ENCODE results near the gene FXYD1.
A peak's percentile ranks its signal among the peaks of the same experiment; 100 is the strongest.

Gene FXYD1

DNA sequence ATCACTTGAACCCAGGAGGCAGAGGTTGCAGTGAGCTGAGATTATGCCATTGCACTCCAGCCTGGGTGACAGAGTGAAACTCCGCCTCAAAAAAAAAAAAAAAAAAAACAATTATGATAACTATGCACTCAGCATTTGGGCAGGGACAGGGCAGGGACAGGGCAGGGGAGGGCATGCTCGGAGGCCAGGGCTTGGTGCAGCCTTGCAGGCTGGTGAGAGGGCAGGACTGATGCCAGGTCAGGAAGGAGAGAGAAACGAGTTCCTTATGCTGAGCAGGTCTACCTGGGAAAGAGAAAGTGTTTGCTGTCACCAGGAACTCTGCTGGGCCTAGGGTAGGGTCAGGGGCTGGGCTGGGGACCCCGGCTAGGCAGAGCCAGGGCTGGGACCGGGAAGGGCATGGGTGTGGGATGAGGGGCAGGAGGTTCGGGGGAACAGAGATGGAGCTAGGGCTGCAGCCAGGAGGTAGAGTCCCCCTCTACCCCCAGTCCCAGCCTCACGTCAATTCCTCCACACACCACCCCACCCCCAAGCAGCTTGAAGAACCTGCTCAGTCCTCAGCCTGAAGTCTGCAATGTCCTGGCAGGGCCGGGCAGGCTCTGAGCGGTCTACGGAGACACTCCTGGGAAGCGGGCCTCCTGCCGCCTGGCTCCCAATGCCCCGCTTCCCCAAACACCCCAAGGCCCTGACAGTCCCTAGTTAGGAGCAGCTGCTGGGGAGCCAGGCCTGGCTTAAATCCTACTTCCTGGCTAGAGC lies 20.2 kb upstream of the FXYD1 start:
- no peaks in the 10 kb centered on the region for H3K79me2 ChIP-seq (ENCODE audit: low read length)
- H3K9me3 ChIP-seq (ENCODE audit: insufficient read depth, low read length) = no peaks in the 10 kb centered on the region
- no peaks in the 10 kb centered on the region for H3K36me3 ChIP-seq (replicated peaks; ENCODE audit: low read depth, low read length)
- TF ChIP-seq EZH2phosphoT487 (IDR thresholded peaks at IDR 0.05; ENCODE audit: low read depth) = no peak
- TF ChIP-seq, protein P1, sequence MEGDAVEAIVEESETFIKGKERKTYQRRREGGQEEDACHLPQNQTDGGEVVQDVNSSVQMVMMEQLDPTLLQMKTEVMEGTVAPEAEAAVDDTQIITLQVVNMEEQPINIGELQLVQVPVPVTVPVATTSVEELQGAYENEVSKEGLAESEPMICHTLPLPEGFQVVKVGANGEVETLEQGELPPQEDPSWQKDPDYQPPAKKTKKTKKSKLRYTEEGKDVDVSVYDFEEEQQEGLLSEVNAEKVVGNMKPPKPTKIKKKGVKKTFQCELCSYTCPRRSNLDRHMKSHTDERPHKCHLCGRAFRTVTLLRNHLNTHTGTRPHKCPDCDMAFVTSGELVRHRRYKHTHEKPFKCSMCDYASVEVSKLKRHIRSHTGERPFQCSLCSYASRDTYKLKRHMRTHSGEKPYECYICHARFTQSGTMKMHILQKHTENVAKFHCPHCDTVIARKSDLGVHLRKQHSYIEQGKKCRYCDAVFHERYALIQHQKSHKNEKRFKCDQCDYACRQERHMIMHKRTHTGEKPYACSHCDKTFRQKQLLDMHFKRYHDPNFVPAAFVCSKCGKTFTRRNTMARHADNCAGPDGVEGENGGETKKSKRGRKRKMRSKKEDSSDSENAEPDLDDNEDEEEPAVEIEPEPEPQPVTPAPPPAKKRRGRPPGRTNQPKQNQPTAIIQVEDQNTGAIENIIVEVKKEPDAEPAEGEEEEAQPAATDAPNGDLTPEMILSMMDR (IDR thresholded peaks at IDR 0.05; ENCODE audit: low read depth, low read length) = no peak
- peaks cover 9% of the 10 kb centered on the region for H3K4me1 ChIP-seq (ENCODE audit: low read length)
- peaks cover 21% of the 10 kb centered on the region for H3K27me3 ChIP-seq (ENCODE audit: low read depth, low read length)
- H4K20me1 ChIP-seq (ENCODE audit: insufficient read depth, low read length) = no peaks in the 10 kb centered on the region
- no peak overlapping the region for H3K27ac ChIP-seq (ENCODE audit: low read length)
- H3K4me3 ChIP-seq (ENCODE audit: low read length) = no peak overlapping the region
- H2AFZ ChIP-seq (ENCODE audit: low read depth, low read length) = no peak overlapping the region
- H3K9ac ChIP-seq (ENCODE audit: low read length) = no peak overlapping the region
- no peak overlapping the region for H3K4me2 ChIP-seq (ENCODE audit: low read length)

- Histone ChIP-seq H3K4me1 (ENCODE audit: low read length) (peaks cover 13% of the 10 kb centered on the region), H2AFZ (ENCODE audit: low read depth, low read length) (no peak overlapping the region), H3K9me3 (ENCODE audit: insufficient read depth, low read length) (no peaks in the 10 kb centered on the region), H3K9ac (ENCODE audit: low read length) (no peak overlapping the region), H3K79me2 (ENCODE audit: low read length) (no peaks in the 10 kb centered on the region), H3K4me2 (ENCODE audit: low read length) (no peak overlapping the region), H4K20me1 (ENCODE audit: insufficient read depth, low read length) (no peaks in the 10 kb centered on the region), H3K27me3 (ENCODE audit: low read depth, low read length) (peaks cover 21% of the 10 kb centered on the region), H3K4me3 (ENCODE audit: low read length) (no peak overlapping the region), H3K27ac (ENCODE audit: low read length) (no peak overlapping the region), H3K36me3 (replicated peaks; ENCODE audit: low read depth, low read length) (no peaks in the 10 kb centered on the region)
- TF ChIP-seq, protein P1 (IDR thresholded peaks at IDR 0.05; ENCODE audit: low read depth, low read length) = no peak
- TF ChIP-seq EZH2phosphoT487 (IDR thresholded peaks at IDR 0.05; ENCODE audit: low read depth) = no peak
Measured at GRCh38 chr19:35119091-35119490, 19.5 kb upstream of the FXYD1 start.

GRCh38 chr19:35119578-35120155 lies 19.0 kb upstream of the FXYD1 start:
- Histone ChIP-seq H3K4me3 (ENCODE audit: low read length) (no peak overlapping the region), H3K4me2 (ENCODE audit: low read length) (no peak overlapping the region), H3K36me3 (replicated peaks; ENCODE audit: low read depth, low read length) (no peaks in the 10 kb centered on the region), H3K27ac (ENCODE audit: low read length) (no peak overlapping the region), H2AFZ (ENCODE audit: low read depth, low read length) (no peak overlapping the region), H3K27me3 (ENCODE audit: low read depth, low read length) (peaks cover 21% of the 10 kb centered on the region), H3K4me1 (ENCODE audit: low read length) (peaks cover 15% of the 10 kb centered on the region), H3K9me3 (ENCODE audit: insufficient read depth, low read length) (no peaks in the 10 kb centered on the region), H3K79me2 (ENCODE audit: low read length) (no peaks in the 10 kb centered on the region), H4K20me1 (ENCODE audit: insufficient read depth, low read length) (no peaks in the 10 kb centered on the region), H3K9ac (ENCODE audit: low read length) (no peak overlapping the region)
- TF ChIP-seq, protein P1 (IDR thresholded peaks at IDR 0.05; ENCODE audit: low read depth, low read length) = no peak
- no peak for TF ChIP-seq EZH2phosphoT487 (IDR thresholded peaks at IDR 0.05; ENCODE audit: low read depth)

GRCh38 chr19:35120492-35120891 lies 18.1 kb upstream of the FXYD1 start:
- Histone ChIP-seq H3K27ac (ENCODE audit: low read length) (no peak overlapping the region), H4K20me1 (ENCODE audit: insufficient read depth, low read length) (no peaks in the 10 kb centered on the region), H3K4me1 (ENCODE audit: low read length) (peaks cover 19% of the 10 kb centered on the region), H3K4me3 (ENCODE audit: low read length) (no peak overlapping the region), H3K9ac (ENCODE audit: low read length) (no peak overlapping the region), H3K9me3 (ENCODE audit: insufficient read depth, low read length) (no peaks in the 10 kb centered on the region), H2AFZ (ENCODE audit: low read depth, low read length) (no peak overlapping the region), H3K79me2 (ENCODE audit: low read length) (no peaks in the 10 kb centered on the region), H3K36me3 (replicated peaks; ENCODE audit: low read depth, low read length) (no peaks in the 10 kb centered on the region), H3K27me3 (ENCODE audit: low read depth, low read length) (peaks cover 16% of the 10 kb centered on the region), H3K4me2 (ENCODE audit: low read length) (peak overlapping the region; percentile 23; the same call in 1 of the 2 replicates)
- TF ChIP-seq EZH2phosphoT487 (IDR thresholded peaks at IDR 0.05; ENCODE audit: low read depth) = no peak
- TF ChIP-seq, protein P1 (IDR thresholded peaks at IDR 0.05; ENCODE audit: low read depth, low read length) = no peak

Data from OCI-LY3 (cell line).